Smooth muscle cell (in vitro differentiated cells): Measurements from ENCODE around the gene SCFD1. TPM values are rescaled to one million over a fixed set of nuclear protein-coding genes. Genes with fewer than 3 reads are reported as not detected.
"Not testable (repeated sequence)": the region's sequence is repeated elsewhere in the genome, so short reads cannot be mapped to it uniquely, and the experiment has no call there.

Experiments used
- DNase-seq: peaks from one replicate; lab custom pipeline; 2025; ENCODE audit not compliant: unreplicated experiment; lab: John Stamatoyannopoulos, UW
- H2AFZ ChIP-seq: fragments of 200-600 bp; sonication (generic); 2 replicates; pipeline ENCODE4 v1.6.0; 2016; ENCODE audit warnings: antibody characterized with exemption, low read depth, mild to moderate bottlenecking
- H3F3A ChIP-seq: fragments of 200-600 bp; sonication (generic); 2 replicates; pipeline ENCODE4 v1.6.0; 2017; ENCODE audit warnings: antibody characterized with exemption, low read depth
- H3K27ac ChIP-seq: fragments of 200-600 bp; sonication (generic); 2 replicates; pipeline ENCODE4 v1.5.1; 2016; ENCODE audit warnings: low read depth, mild to moderate bottlenecking
- H3K27me3 ChIP-seq: fragments of 200-600 bp; sonication (generic); 2 replicates; pipeline ENCODE4 v1.6.1; 2016; ENCODE audit warnings: low read depth, mild to moderate bottlenecking
- H3K36me3 ChIP-seq: fragments of 200-600 bp; sonication (generic); 2 replicates; pipeline ENCODE4 v1.5.1; 2016; ENCODE audit warnings: low read depth
- H3K4me1 ChIP-seq: fragments of 200-600 bp; sonication (generic); 2 replicates; pipeline ENCODE4 v1.5.1; 2016; ENCODE audit warnings: low read depth
- H3K4me2 ChIP-seq: fragments of 200-600 bp; sonication (generic); 2 replicates; pipeline ENCODE4 v1.6.0; 2016; ENCODE audit warnings: mild to moderate bottlenecking
- H3K4me3 ChIP-seq: fragments of 200-600 bp; sonication (generic); 2 replicates; pipeline ENCODE4 v1.5.1; 2016; ENCODE audit warnings: mild to moderate bottlenecking
- H3K79me2 ChIP-seq: fragments of 200-600 bp; sonication (generic); 2 replicates; pipeline ENCODE4 v1.6.0; 2016; ENCODE audit warnings: low read depth, mild to moderate bottlenecking
- H3K9ac ChIP-seq: fragments of 200-600 bp; sonication (generic); 2 replicates; pipeline ENCODE4 v1.6.0; 2016; ENCODE audit warnings: low read depth
- H3K9me3 ChIP-seq: fragments of 200-600 bp; sonication (generic); replicated peaks from 2 replicates; pipeline ENCODE4 v1.5.1; 2016; ENCODE audit warnings: low read depth
- H4K20me1 ChIP-seq: fragments of 200-600 bp; sonication (generic); 2 replicates; pipeline ENCODE4 v1.6.0; 2016; ENCODE audit warnings: low read depth
- WGBS: methylation state at CpG from one replicate; pipeline ENCODE4 v1.1.7; 2016; ENCODE audit warnings: low lambda C conversion rate; 5-methylcytosine and 5-hydroxymethylcytosine counted together
- polyA plus RNA-seq: library from polyadenylated mRNA; unstranded; fragments of >200 nt; fragmentation: Nextera tagmentation; extraction: Ambion mirVana; gene quantifications from 2 replicates; pipeline ENCODE4 v1.2.1, GENCODE V29; 2016
- total RNA-seq: library from RNA; depleted of rRNA; stranded (reverse); fragments of >200 nt; gene quantifications from 2 replicates; pipeline ENCODE4 v1.2.3, GENCODE V29; 2014
- TF ChIP-seq, protein P1 (sequence below): fragments of 200-600 bp; sonication (generic); IDR thresholded peaks from 2 replicates; pipeline ENCODE4 v1.5.1; 2017; ENCODE audit warnings: borderline replicate concordance, mild to moderate bottlenecking, antibody characterized with exemption; ENCODE audit not compliant: insufficient read depth, poor library complexity, severe bottlenecking

SCFD1 gene
- total and polyA plus RNA-seq, 2 experiments from 2014 or later = 88.3 to 102 TPM

DNA sequence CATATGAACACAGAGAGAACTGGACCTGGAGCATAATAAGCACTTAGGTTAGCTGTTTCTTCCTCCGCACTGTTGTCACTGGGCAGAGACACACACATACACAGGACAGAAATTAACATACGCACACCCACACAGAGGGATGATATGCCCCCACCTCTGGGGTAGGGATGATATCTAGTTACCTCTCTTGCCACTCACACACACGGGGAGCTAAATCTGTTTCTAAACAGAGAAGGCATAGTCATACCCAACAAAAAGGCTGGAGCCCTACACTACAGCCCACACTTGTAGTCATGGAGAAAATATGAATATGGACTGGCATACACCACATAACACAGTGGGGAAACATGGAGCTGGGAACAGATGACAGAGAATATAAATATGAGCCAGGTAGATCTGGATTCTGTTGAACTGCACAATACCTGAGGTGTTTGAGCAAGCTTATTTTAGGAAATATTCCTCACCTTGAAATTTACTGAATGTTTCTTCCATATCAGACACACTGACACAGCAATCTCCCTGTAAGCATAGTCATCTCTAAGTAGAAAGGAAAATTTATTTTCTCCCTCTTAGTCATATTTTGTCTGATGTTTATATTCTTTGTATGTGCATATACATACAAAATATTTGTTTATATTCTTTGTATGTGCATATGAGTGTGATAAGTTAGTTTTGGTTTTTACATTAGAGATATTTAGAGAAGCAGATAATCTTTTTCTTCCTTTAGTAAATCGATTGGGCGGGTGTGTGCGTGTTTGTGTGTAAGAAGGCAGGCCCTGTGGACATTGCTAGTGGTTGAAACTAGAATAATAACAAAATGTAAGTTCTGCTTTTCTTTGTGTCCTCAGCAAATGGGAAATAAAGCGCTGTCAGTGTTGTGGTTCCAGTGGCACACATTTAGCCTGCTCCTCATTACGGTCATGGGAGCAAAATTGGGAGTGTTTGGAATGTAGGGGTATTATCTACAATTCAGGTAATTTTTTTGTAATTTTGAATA, 20.9 kb upstream of the SCFD1 start:
- Histone ChIP-seq H4K20me1 (no peaks in the 10 kb centered on the region), H3K4me3 (no peak overlapping the region), H3K9me3 (no peaks in the 10 kb centered on the region), H3K27me3 (no peaks in the 10 kb centered on the region), H3K79me2 (no peaks in the 10 kb centered on the region), H2AFZ (no peak overlapping the region), H3K4me1 (no peaks in the 10 kb centered on the region), H3F3A (no peaks in the 10 kb centered on the region), H3K36me3 (peaks cover 12% of the 10 kb centered on the region), H3K4me2 (no peak overlapping the region), H3K27ac (no peak overlapping the region), H3K9ac (no peak overlapping the region)
- TF ChIP-seq, protein P1, sequence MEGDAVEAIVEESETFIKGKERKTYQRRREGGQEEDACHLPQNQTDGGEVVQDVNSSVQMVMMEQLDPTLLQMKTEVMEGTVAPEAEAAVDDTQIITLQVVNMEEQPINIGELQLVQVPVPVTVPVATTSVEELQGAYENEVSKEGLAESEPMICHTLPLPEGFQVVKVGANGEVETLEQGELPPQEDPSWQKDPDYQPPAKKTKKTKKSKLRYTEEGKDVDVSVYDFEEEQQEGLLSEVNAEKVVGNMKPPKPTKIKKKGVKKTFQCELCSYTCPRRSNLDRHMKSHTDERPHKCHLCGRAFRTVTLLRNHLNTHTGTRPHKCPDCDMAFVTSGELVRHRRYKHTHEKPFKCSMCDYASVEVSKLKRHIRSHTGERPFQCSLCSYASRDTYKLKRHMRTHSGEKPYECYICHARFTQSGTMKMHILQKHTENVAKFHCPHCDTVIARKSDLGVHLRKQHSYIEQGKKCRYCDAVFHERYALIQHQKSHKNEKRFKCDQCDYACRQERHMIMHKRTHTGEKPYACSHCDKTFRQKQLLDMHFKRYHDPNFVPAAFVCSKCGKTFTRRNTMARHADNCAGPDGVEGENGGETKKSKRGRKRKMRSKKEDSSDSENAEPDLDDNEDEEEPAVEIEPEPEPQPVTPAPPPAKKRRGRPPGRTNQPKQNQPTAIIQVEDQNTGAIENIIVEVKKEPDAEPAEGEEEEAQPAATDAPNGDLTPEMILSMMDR = no peak
- DNase-seq = no peak
- 95% methylated on average over 8 of the region's 8 CpGs for WGBS

DNA sequence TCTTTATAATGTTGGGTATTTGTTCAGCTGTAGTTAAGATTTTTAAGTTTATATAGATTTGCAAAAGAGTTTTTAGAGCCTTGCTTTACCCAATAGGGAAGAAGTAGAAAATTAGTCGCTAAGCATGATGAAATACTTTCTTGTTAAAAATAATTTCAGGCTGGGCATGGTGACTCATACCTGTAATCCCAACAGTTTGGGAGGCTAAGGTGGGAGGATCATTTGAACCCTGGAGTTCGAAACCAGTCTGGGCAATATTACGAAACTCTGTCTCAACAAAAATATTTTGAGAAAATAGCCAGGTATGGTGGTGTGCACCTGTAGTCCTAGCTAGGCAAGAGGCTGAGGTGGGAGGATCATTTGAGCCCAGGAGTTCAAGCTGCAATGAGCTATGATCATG, 18.7 kb upstream of the SCFD1 start:
- Histone ChIP-seq H2AFZ (no peak overlapping the region), H3F3A (no peaks in the 10 kb centered on the region), H3K4me3 (no peak overlapping the region), H3K79me2 (no peaks in the 10 kb centered on the region), H3K9ac (no peak overlapping the region), H3K27me3 (no peaks in the 10 kb centered on the region), H3K27ac (no peak overlapping the region), H4K20me1 (no peaks in the 10 kb centered on the region), H3K4me2 (no peak overlapping the region), H3K4me1 (no peaks in the 10 kb centered on the region), H3K9me3 (no peaks in the 10 kb centered on the region), H3K36me3 (peaks cover 6% of the 10 kb centered on the region)
- TF ChIP-seq, protein P1 = no peak
- DNase-seq = no peak
- 93% methylated on average over 3 of the region's 3 CpGs for WGBS

DNA sequence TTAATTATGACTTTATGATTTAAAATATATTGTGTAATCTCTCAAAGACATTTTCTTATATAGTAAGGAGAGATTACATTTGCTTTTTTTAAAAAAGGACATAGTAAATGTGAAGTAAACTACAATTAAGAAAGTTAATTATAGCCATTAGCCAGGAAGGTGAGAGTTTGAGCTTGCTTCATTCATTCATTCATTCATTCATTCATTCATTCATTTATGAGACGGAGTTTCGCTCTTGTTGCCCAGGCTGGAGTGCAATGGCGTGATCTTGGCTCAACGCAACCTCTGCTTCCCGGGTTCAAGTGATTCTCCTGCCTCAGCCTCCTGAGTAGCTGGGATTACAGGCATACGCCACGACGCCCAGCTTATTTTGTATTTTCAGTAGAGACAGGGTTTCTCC, 17.4 kb upstream of the SCFD1 start:
- 99% methylated on average over 8 of the region's 8 CpGs for WGBS
- H3K36me3 ChIP-seq = not testable (repeated sequence)

DNA sequence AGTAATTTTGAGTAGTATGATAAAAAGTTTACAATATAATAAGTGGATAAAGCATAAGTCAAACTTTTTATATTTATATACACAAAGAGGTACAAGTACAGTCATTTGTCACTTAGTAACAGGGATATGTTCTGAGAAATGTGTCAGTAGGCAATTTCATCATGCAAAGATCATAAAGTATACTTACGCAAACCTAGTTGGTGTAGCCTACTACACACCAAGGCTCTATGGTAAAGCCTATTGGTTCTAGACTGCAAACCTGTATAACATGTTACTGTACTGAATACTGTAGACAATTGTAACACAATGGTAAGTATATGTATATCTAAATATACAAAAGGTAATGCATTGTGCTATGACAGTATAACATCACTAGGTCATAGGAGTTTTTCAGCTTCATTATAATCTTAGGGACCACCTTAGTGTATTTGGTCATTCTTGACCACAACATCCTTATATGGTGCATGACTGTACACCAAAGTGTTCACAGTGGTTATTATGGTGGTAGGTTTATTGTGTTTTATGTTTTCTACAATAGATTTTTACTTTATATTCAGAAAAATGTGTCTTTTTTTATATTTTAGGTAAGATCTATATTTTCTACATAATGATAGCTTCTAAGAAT, 14.9 kb upstream of the SCFD1 start:
- H3K4me3 ChIP-seq = no peak overlapping the region
- no peaks in the 10 kb centered on the region for H3K9me3 ChIP-seq
- peaks cover under 1% of the 10 kb centered on the region for H3K36me3 ChIP-seq
- no peak for DNase-seq
- no peaks in the 10 kb centered on the region for H3K4me1 ChIP-seq
- no peaks in the 10 kb centered on the region for H4K20me1 ChIP-seq
- H3K9ac ChIP-seq = no peak overlapping the region
- no peak overlapping the region for H3K4me2 ChIP-seq
- TF ChIP-seq, protein P1 = no peak
- 100% methylated on average over 1 of the region's 1 CpG for WGBS
- H3K27me3 ChIP-seq = no peaks in the 10 kb centered on the region
- H3K79me2 ChIP-seq = no peaks in the 10 kb centered on the region
- H2AFZ ChIP-seq = no peak overlapping the region
- H3K27ac ChIP-seq = no peak overlapping the region
- no peaks in the 10 kb centered on the region for H3F3A ChIP-seq

More for the DNA sequence above, 17.4 kb upstream of the SCFD1 start:
- not testable (repeated sequence) for H4K20me1 ChIP-seq, H3K4me1 ChIP-seq, H3K79me2 ChIP-seq, H3K9me3 ChIP-seq, H2AFZ ChIP-seq, H3K9ac ChIP-seq, H3K4me3 ChIP-seq, H3F3A ChIP-seq, H3K4me2 ChIP-seq, H3K27me3 ChIP-seq, DNase-seq, H3K27ac ChIP-seq
